ENCODE measurements around the gene CRYM.

DNA sequence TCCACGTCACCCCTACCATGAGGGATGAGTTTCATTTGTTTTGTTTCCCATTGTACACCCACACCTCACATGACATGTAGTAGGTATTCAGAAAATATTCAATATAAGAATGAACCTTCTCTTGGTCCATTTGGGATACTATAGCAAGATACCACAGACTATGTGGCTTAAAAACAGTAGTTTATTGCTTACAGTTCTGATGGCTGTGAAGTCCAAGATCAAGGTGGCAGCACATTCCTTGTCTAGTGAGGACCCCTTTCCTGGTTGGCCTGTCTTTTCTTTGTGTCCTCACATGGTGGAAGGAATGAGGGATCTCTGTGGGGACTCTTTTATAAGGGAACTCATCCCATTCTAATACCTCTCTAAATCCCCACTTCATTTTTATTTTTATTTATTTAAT, 36.2 kb upstream of the CRYM start:
- TF ChIP-seq, protein P1, sequence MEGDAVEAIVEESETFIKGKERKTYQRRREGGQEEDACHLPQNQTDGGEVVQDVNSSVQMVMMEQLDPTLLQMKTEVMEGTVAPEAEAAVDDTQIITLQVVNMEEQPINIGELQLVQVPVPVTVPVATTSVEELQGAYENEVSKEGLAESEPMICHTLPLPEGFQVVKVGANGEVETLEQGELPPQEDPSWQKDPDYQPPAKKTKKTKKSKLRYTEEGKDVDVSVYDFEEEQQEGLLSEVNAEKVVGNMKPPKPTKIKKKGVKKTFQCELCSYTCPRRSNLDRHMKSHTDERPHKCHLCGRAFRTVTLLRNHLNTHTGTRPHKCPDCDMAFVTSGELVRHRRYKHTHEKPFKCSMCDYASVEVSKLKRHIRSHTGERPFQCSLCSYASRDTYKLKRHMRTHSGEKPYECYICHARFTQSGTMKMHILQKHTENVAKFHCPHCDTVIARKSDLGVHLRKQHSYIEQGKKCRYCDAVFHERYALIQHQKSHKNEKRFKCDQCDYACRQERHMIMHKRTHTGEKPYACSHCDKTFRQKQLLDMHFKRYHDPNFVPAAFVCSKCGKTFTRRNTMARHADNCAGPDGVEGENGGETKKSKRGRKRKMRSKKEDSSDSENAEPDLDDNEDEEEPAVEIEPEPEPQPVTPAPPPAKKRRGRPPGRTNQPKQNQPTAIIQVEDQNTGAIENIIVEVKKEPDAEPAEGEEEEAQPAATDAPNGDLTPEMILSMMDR (IDR thresholded peaks at IDR 0.05) = no peak
- no peak for TF ChIP-seq POLR2A (IDR thresholded peaks at IDR 0.05)
- TF ChIP-seq EP300 (IDR thresholded peaks at IDR 0.05) = no peak

All from gastroesophageal sphincter (tissue), 3 donors.